KMS-11 (cell line): ENCODE results near the gene RDH12.
A peak's percentile ranks its signal among the peaks of the same experiment; 100 is the strongest.

Source experiments
- H2AFZ ChIP-seq: fragments of 200-600 bp; sonication (generic); 2 replicates; pipeline ENCODE4 v1.6.1; 2016; ENCODE audit warnings: antibody characterized with exemption, mixed run types, low read depth
- H3K27ac ChIP-seq: fragments of 200-600 bp; sonication (generic); 2 replicates; pipeline ENCODE4 v1.6.1; 2016; ENCODE audit warnings: mild to moderate bottlenecking, mixed run types
- H3K27me3 ChIP-seq: fragments of 200-600 bp; sonication (generic); 2 replicates; pipeline ENCODE4 v1.6.1; 2017; ENCODE audit warnings: mild to moderate bottlenecking, low read depth, mixed run types, moderate library complexity; ENCODE audit not compliant: insufficient read depth
- H3K36me3 ChIP-seq: fragments of 200-600 bp; sonication (generic); 2 replicates; pipeline ENCODE4 v1.6.1; 2017; ENCODE audit warnings: mild to moderate bottlenecking, mixed run types; ENCODE audit not compliant: insufficient read depth
- H3K4me1 ChIP-seq: fragments of 200-600 bp; sonication (generic); 2 replicates; pipeline ENCODE4 v1.6.1; 2016; ENCODE audit warnings: mild to moderate bottlenecking, low read depth, mixed run types; ENCODE audit not compliant: poor library complexity, severe bottlenecking
- H3K4me2 ChIP-seq: fragments of 200-600 bp; sonication (generic); 2 replicates; pipeline ENCODE4 v1.7.0; 2016; ENCODE audit warnings: mild to moderate bottlenecking, mixed run types
- H3K4me3 ChIP-seq: fragments of 200-600 bp; sonication (generic); IDR thresholded peaks from 2 replicates; pipeline ENCODE4 v1.6.1; 2017; ENCODE audit warnings: low read depth, low read length, mixed read lengths; ENCODE audit not compliant: insufficient read depth
- H3K79me2 ChIP-seq: fragments of 200-600 bp; sonication (generic); 2 replicates; pipeline ENCODE4 v1.6.1; 2016; ENCODE audit warnings: low read depth, mixed run types; ENCODE audit not compliant: insufficient read depth
- H3K9ac ChIP-seq: fragments of 200-600 bp; sonication (generic); 2 replicates; pipeline ENCODE4 v1.6.1; 2016; ENCODE audit warnings: mild to moderate bottlenecking, mixed run types
- H4K20me1 ChIP-seq: fragments of 200-600 bp; sonication (generic); 2 replicates; pipeline ENCODE4 v1.6.1; 2016; ENCODE audit warnings: mild to moderate bottlenecking, mixed run types; ENCODE audit not compliant: insufficient read depth
- CTCF ChIP-seq: fragments of 200-600 bp; sonication (generic); conservative IDR thresholded peaks from 2 replicates; pipeline ENCODE4 v1.6.1; 2017; ENCODE audit warnings: low read depth, mild to moderate bottlenecking, antibody characterized with exemption, low read length, moderate library complexity, mixed read lengths

The RDH12 gene

GRCh38 chr14:67680941-67681340 lies 20.7 kb upstream of the RDH12 start:
- no peak for TF ChIP-seq CTCF
- Histone ChIP-seq H3K36me3 (0 out of 2 replicates have a peak, but pooled peaks cover 4% of the 10 kb centered on the region), H3K27me3 (no peaks in the 10 kb centered on the region), H4K20me1 (no peaks in the 10 kb centered on the region), H3K79me2 (no peaks in the 10 kb centered on the region), H3K4me3 (no peak overlapping the region), H3K27ac (no peak overlapping the region), H3K4me1 (peaks cover 16% of the 10 kb centered on the region), H3K4me2 (no peak overlapping the region), H3K9ac (no peak overlapping the region), H2AFZ (no peak overlapping the region)

DNA sequence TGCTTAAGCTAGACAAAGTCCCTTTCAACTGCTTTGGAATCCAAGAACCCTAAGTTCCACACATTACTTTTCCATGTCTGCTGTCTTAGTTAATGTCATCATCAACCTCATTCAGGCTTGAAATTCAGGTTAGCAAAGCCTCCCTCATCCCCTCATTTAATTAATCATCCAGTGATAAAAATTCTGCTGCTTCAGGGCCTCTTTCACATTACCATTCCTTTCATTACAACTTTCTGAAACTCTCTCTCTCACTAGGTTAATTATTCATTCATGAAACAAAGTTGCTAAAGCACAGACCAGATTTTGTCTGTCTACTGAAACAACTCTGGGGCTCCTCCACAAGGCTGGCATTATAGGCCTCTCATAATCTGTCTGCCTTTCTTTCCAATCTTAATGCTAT lies 17.8 kb upstream of the RDH12 start:
- Histone ChIP-seq H3K36me3 (0 out of 2 replicates have a peak, but pooled peaks cover 4% of the 10 kb centered on the region), H4K20me1 (no peaks in the 10 kb centered on the region), H3K79me2 (no peaks in the 10 kb centered on the region), H3K27me3 (no peaks in the 10 kb centered on the region), H3K4me1 (peaks cover 16% of the 10 kb centered on the region), H2AFZ (no peak overlapping the region), H3K4me3 (no peak overlapping the region), H3K27ac (no peak overlapping the region), H3K4me2 (no peak overlapping the region), H3K9ac (no peak overlapping the region)
- TF ChIP-seq CTCF, result no peak

GRCh38 chr14:67690011-67690410 lies 11.7 kb upstream of the RDH12 start:
- Histone ChIP-seq H3K9ac (no peak overlapping the region), H4K20me1 (no peaks in the 10 kb centered on the region), H3K79me2 (no peaks in the 10 kb centered on the region), H3K27me3 (no peaks in the 10 kb centered on the region), H3K36me3 (no peaks in the 10 kb centered on the region), H3K4me2 (no peak overlapping the region), H3K27ac (no peak overlapping the region), H2AFZ (no peak overlapping the region), H3K4me1 (peaks cover 6% of the 10 kb centered on the region), H3K4me3 (no peak overlapping the region)
- no peak for TF ChIP-seq CTCF

DNA sequence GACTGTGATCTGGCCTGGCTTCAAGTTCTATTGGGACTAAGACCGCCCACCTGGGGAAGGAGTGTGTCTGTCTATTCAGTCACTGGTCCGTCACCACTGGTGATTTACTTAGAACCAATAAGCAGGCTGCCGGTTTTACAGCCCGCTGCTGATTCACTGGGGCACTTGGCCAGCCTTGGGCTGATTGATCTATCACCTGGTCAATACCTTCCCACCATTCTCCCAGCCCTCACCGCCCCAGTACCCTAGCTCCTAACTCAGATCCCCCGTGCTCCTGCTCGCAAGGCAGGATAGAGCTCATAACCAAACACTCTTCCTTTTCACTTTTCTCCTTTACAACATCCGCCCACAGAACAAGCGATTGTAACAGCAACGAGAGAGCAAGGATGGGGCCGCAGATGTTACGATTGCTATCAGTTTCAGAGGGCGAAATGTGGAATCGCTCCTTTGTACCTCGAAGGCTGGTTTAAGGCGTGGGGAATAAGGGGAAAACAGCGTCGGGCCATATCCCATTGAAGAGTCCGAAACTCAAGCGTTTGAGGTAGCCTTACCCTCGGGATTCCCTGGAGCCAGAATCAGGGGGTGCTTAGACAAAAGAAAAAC lies 6.8 kb upstream of the RDH12 start:
- Histone ChIP-seq H3K4me1 (peaks cover 6% of the 10 kb centered on the region), H3K4me3 (no peak overlapping the region), H3K27me3 (no peaks in the 10 kb centered on the region), H4K20me1 (no peaks in the 10 kb centered on the region), H3K27ac (peak overlapping the region; percentile 57), H3K4me2 (peak overlapping the region; percentile 68), H2AFZ (peak overlapping the region; percentile 71), H3K9ac (peak overlapping the region; percentile 53), H3K79me2 (no peaks in the 10 kb centered on the region), H3K36me3 (no peaks in the 10 kb centered on the region)
- no peak for TF ChIP-seq CTCF
